Measurements from ENCODE around the gene WTAP.

WTAP gene

GRCh38 chr6:159797554-159797953, 70.2 kb downstream of the WTAP start:
- TF ChIP-seq CTCF (IDR thresholded peaks at IDR 0.05; ENCODE audit: insufficient read depth, low read length, poor library complexity, severe bottlenecking), result no peak
- DNase-seq (ENCODE audit: extremely low read depth, insufficient read length), result no peak
- Histone ChIP-seq H3K36me3 (ENCODE audit: control insufficient read depth, insufficient read depth, low read length) (peaks cover 5% of the 10 kb centered on the region), H3K27me3 (replicated peaks; ENCODE audit: control insufficient read depth, insufficient read depth, low read length) (no peaks in the 10 kb centered on the region), H3K4me3 (replicated peaks; ENCODE audit: low read depth, low read length) (no peak overlapping the region)

DNA sequence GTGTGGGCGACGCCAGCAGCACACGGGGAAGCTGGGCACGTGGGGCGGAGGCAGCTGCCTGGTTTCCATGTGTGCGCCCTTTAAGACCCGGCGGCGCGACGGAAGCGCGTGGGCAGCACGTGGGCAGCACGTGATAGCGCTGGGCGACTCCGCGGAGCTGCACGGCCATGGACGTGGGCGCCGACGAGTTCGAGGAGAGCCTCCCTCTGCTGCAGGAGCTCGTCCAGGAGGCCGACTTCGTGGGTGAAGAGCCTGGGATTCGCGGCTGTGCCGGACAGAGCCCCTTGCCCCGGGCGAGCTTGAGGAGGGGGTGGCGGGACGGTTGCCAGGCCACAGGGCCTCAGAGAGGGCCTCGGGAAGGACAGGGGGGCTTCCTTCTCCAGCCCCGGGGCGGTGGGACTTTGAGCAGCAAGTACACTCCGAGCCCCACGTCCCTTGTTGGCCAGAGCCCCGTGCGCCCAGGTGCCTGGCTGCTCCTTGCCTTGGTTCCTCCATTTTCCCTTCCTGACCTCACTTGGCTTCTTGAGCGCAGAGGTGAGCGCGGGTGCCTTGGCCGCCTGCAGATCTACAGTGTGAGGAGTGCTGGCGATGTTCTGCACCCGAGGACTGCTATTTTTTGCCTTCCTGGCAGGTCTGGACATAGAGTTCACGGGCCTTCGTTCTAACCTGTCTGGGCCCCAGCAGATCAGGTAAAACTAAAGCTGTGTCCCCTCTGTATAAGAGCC, 73.0 kb downstream of the WTAP start, which contains the start of gene PNLDC1:
Gene PNLDC1 (plus strand): TSS at position 136 of the 725 bp plus-strand sequence. CDS start 32 bp downstream, at position 168.
- Histone ChIP-seq H3K27me3 (replicated peaks; ENCODE audit: control insufficient read depth, insufficient read depth, low read length) (no peaks in the 10 kb centered on the region), H3K4me3 (replicated peaks; ENCODE audit: low read depth, low read length) (no peak within 1 kb of the TSS), H3K36me3 (ENCODE audit: control insufficient read depth, insufficient read depth, low read length) (peaks cover 4% of the 10 kb centered on the region)
- no peak for DNase-seq (ENCODE audit: extremely low read depth, insufficient read length)
- no peak for TF ChIP-seq CTCF (IDR thresholded peaks at IDR 0.05; ENCODE audit: insufficient read depth, low read length, poor library complexity, severe bottlenecking)

DNA sequence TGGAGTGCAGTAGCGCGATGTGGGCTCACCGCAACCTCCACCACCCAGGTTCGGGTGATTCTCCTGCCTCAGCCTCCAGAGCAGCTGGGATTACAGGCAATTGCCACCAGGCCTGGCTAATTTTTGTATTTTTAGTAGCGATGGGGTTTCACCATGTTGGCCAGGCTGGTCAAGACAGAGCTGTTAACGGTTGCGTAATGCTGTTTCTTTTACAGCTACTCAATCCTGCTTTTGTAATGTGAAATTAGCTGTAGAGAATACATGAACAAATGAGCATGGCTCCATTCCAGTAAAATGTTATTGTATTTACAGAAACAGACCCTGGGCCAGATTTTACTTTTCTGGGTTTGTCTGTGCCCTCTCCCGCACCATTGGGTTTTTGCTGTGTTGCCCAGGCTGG, 74.6 kb downstream of the WTAP start:
- Histone ChIP-seq H3K4me3 (replicated peaks; ENCODE audit: low read depth, low read length) (no peak overlapping the region), H3K27me3 (replicated peaks; ENCODE audit: control insufficient read depth, insufficient read depth, low read length) (no peaks in the 10 kb centered on the region), H3K36me3 (ENCODE audit: control insufficient read depth, insufficient read depth, low read length) (peaks cover 2% of the 10 kb centered on the region)
- no peak for TF ChIP-seq CTCF (IDR thresholded peaks at IDR 0.05; ENCODE audit: insufficient read depth, low read length, poor library complexity, severe bottlenecking)
- no peak for DNase-seq (ENCODE audit: extremely low read depth, insufficient read length)

GRCh38 chr6:159804504-159804903, 77.2 kb downstream of the WTAP start:
- TF ChIP-seq CTCF (IDR thresholded peaks at IDR 0.05; ENCODE audit: insufficient read depth, low read length, poor library complexity, severe bottlenecking), result no peak
- Histone ChIP-seq H3K4me3 (replicated peaks; ENCODE audit: low read depth, low read length) (no peak overlapping the region), H3K27me3 (replicated peaks; ENCODE audit: control insufficient read depth, insufficient read depth, low read length) (no peaks in the 10 kb centered on the region), H3K36me3 (ENCODE audit: control insufficient read depth, insufficient read depth, low read length) (no peaks in the 10 kb centered on the region; the same call in none of the 2 replicates)
- DNase-seq (ENCODE audit: extremely low read depth, insufficient read length), result no peak

GRCh38 chr6:159805440-159806020, 78.2 kb downstream of the WTAP start:
- no peaks in the 10 kb centered on the region for H3K27me3 ChIP-seq (replicated peaks; ENCODE audit: control insufficient read depth, insufficient read depth, low read length)
- TF ChIP-seq CTCF (IDR thresholded peaks at IDR 0.05; ENCODE audit: insufficient read depth, low read length, poor library complexity, severe bottlenecking), result no peak
- no peak for DNase-seq (ENCODE audit: extremely low read depth, insufficient read length)
- no peaks in the 10 kb centered on the region for H3K36me3 ChIP-seq (ENCODE audit: control insufficient read depth, insufficient read depth, low read length)
- no peak overlapping the region for H3K4me3 ChIP-seq (replicated peaks; ENCODE audit: low read depth, low read length)
